AG04450 (cell line): ENCODE data around the gene ADIPOR1. TPM values are rescaled to one million over a fixed set of nuclear protein-coding genes. Genes with fewer than 3 reads are reported as not detected.
"Not testable (repeated sequence)": the region's sequence is repeated elsewhere in the genome, so short reads cannot be mapped to it uniquely, and the experiment has no call there.

Experiments
- CTCF ChIA-PET: fragments of 300-600, 350-600 bp; formaldehyde crosslinking; extraction: SDS; loops from one replicate; lab custom pipeline; 2022; ENCODE audit warnings: antibody characterized with exemption, inconsistent platforms; lab: Charles Lee
- POLR2A ChIA-PET: fragments of 350-600 bp; formaldehyde crosslinking; extraction: SDS; loops from one replicate; lab custom pipeline; 2021; ENCODE audit warnings: antibody characterized with exemption, inconsistent platforms; lab: Yijun Ruan, JAX
- DNase-seq: peaks from one replicate; pipeline ENCODE4 v3.0.0-alpha.2; 2011; ENCODE audit warnings: low read depth, low spot score
- H3K27ac ChIP-seq: one replicate; pipeline ENCODE4 v1.5.1; 2012; ENCODE audit warnings: low read depth, low read length, control low read depth
- H3K27me3 ChIP-seq: one replicate; pipeline ENCODE4 v1.6.0; 2012; ENCODE audit warnings: low read length; ENCODE audit not compliant: control insufficient read depth, insufficient read depth
- H3K4me3 ChIP-seq: 2 replicates; pipeline ENCODE4 v1.5.1; 2011; ENCODE audit warnings: mild to moderate bottlenecking, low read depth, low read length, control low read depth
- H3K9me3 ChIP-seq: 2 replicates; pipeline ENCODE4 v1.5.1; 2012; ENCODE audit warnings: low read length; ENCODE audit not compliant: control insufficient read depth, insufficient read depth
- CTCF ChIP-seq: IDR thresholded peaks from 2 replicates; pipeline ENCODE4 v1.5.1; 2011; ENCODE audit warnings: low read depth, low read length, control low read depth, inconsistent platforms
- polyA plus RNA-seq: library from polyadenylated mRNA; depleted of rRNA; stranded (reverse); fragments of >200 nt; gene quantifications from 2 replicates; pipeline ENCODE4 v1.2.3, GENCODE V29; 2011

The ADIPOR1 gene
- polyA plus RNA-seq, 1 experiment: 124 TPM

- Histone ChIP-seq H3K4me3 (no peak overlapping the region), H3K27me3 (no peaks in the 10 kb centered on the region), H3K9me3 (no peaks in the 10 kb centered on the region), H3K27ac (no peak overlapping the region)
- ChIA-PET POLR2A (no interaction called here), CTCF (no interaction called here)
- no peak for DNase-seq
- TF ChIP-seq CTCF: no peak
These were observed 38.5 kb downstream of the ADIPOR1 start for GRCh38 chr1:202919615-202920014.

- ChIA-PET POLR2A (no interaction called here), CTCF (interaction anchor here (0.6 kb wide), 1 partner anchor 49 kb away, joined by 5 read pairs; no protein-coding TSS in a partner anchor)
- DNase-seq: no peak
- no peak for TF ChIP-seq CTCF
- Histone ChIP-seq H3K9me3 (no peaks in the 10 kb centered on the region), H3K27me3 (no peaks in the 10 kb centered on the region), H3K4me3 (no peak overlapping the region), H3K27ac (no peak overlapping the region)
These were observed 43.0 kb downstream of the ADIPOR1 start for GRCh38 chr1:202915146-202915545.

- H3K4me3 ChIP-seq, H3K27ac ChIP-seq, H3K9me3 ChIP-seq, DNase-seq, POLR2A ChIA-PET, H3K27me3 ChIP-seq: not testable (repeated sequence)
- CTCF ChIA-PET: interaction anchor here (0.5 kb wide), 1 partner anchor 89 kb away, joined by 4 read pairs; no protein-coding TSS in a partner anchor
These were observed 45.6 kb downstream of the ADIPOR1 start for GRCh38 chr1:202912476-202912875.

- no peaks in the 10 kb centered on the region for H3K9me3 ChIP-seq
- H3K4me3 ChIP-seq: no peak overlapping the region
- no peak for DNase-seq
- H3K27me3 ChIP-seq: no peaks in the 10 kb centered on the region
- H3K27ac ChIP-seq: no peak overlapping the region
- ChIA-PET CTCF (no interaction called here), POLR2A (no interaction called here)
- TF ChIP-seq CTCF: no peak
These were observed 48.6 kb downstream of the ADIPOR1 start for GRCh38 chr1:202909494-202909893.

GRCh38 chr1:202908998-202909397 lies 49.1 kb downstream of the ADIPOR1 start:
- Histone ChIP-seq H3K27me3 (no peaks in the 10 kb centered on the region), H3K4me3 (no peak overlapping the region), H3K9me3 (no peaks in the 10 kb centered on the region), H3K27ac (no peak overlapping the region)
- ChIA-PET POLR2A (no interaction called here), CTCF (no interaction called here)
- TF ChIP-seq CTCF: no peak
- DNase-seq: no peak
